ENCODE measurements around the gene AOC1.

DNA sequence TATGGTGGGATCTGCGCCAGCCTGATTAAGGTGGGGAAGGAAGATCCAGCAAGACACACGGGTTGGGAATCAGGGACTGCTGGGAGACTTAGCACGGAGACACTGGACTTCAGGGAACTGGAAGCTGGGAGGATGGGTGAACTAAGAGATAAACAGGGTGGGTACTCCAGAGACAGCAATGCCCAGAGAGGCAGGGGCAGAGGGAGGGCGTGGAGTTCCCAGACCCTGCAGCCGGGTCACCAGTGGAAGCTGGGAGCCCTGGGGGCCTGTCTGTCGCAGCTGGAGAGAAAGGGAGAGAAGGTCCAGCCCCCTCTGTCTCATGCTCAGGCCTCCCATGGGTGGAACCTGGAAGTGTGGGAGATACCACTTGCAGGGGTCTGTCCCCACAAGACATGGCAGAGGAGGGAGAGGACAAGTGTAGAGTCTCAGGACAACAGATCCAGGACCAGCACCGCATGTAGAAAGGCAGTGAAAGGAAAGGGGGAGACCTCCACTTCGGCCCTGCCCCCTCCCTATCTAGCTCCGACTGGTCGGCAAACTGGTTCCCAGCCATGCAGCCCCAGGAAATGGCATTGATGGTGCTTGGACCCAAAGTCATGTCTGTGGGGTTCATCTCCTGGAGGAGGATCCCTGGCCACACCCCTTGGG lies 44.4 kb downstream of the AOC1 start:
- no peak for TF ChIP-seq EZH2phosphoT487 (IDR thresholded peaks at IDR 0.05; ENCODE audit: borderline replicate concordance, low read depth, low read length)
- TF ChIP-seq, protein P1, sequence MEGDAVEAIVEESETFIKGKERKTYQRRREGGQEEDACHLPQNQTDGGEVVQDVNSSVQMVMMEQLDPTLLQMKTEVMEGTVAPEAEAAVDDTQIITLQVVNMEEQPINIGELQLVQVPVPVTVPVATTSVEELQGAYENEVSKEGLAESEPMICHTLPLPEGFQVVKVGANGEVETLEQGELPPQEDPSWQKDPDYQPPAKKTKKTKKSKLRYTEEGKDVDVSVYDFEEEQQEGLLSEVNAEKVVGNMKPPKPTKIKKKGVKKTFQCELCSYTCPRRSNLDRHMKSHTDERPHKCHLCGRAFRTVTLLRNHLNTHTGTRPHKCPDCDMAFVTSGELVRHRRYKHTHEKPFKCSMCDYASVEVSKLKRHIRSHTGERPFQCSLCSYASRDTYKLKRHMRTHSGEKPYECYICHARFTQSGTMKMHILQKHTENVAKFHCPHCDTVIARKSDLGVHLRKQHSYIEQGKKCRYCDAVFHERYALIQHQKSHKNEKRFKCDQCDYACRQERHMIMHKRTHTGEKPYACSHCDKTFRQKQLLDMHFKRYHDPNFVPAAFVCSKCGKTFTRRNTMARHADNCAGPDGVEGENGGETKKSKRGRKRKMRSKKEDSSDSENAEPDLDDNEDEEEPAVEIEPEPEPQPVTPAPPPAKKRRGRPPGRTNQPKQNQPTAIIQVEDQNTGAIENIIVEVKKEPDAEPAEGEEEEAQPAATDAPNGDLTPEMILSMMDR (conservative IDR thresholded peaks at IDR 0.05; ENCODE audit: low read length), result no peak

All from OCI-LY7 (cell line).